H1 (cell line): ENCODE measurements around the gene PTH1R. TPM values are rescaled to one million over a fixed set of nuclear protein-coding genes. Genes with fewer than 3 reads are reported as not detected.
A peak's percentile ranks its signal among the peaks of the same experiment; 100 is the strongest.

Experiments
- CHD7 ChIP-seq: fragments of 300-600 bp; sonication (generic); IDR thresholded peaks from 2 replicates; pipeline ENCODE4 v1.7.1; 2012; ENCODE audit warnings: low read length, moderate library complexity, mild to moderate bottlenecking, inconsistent platforms; ENCODE audit not compliant: insufficient replicate concordance
- EZH2 ChIP-seq: fragments of 200-600 bp; sonication (generic); IDR thresholded peaks from 2 replicates; pipeline ENCODE4 v1.7.1; 2012; ENCODE audit warnings: low read depth, mild to moderate bottlenecking, moderate library complexity, low read length, inconsistent platforms; ENCODE audit not compliant: severe bottlenecking
- JUN ChIP-seq: IDR thresholded peaks from 2 replicates; pipeline ENCODE4 v1.6.1; 2011; ENCODE audit warnings: low read depth, mild to moderate bottlenecking, improper control_type of control experiment, low read length
- SAP30 ChIP-seq: fragments of 300-600 bp; sonication (generic); IDR thresholded peaks from 2 replicates; pipeline ENCODE4 v1.7.1; 2012; ENCODE audit warnings: low read length, moderate library complexity, mild to moderate bottlenecking, inconsistent platforms; ENCODE audit not compliant: insufficient read depth, insufficient replicate concordance
- TAF1 ChIP-seq: IDR thresholded peaks from 2 replicates; pipeline ENCODE4 v1.6.1; 2011; ENCODE audit warnings: mild to moderate bottlenecking, low read depth, low read length
- TBP ChIP-seq: IDR thresholded peaks from 2 replicates; pipeline ENCODE4 v1.6.1; 2011; ENCODE audit warnings: low read depth, low read length, improper control_type of control experiment
- USF2 ChIP-seq: IDR thresholded peaks from 2 replicates; pipeline ENCODE4 v1.6.1; 2011; ENCODE audit warnings: low read length, improper control_type of control experiment
- ZNF274 ChIP-seq: IDR thresholded peaks from 2 replicates; pipeline ENCODE4 v1.7.0; 2012; ENCODE audit warnings: low read length, borderline replicate concordance; ENCODE audit errors: extremely low read depth
- polyA plus RNA-seq, 7 experiments: library from polyadenylated mRNA; depleted of rRNA in 3 of 7; stranded (reverse) in 5 of 7; unstranded in 2 of 7; fragments of >200 nt in 5 of 7; fragments of 200-250 nt in 2 of 7; gene quantifications; 1 replicate in 5 of 7; 2 replicates in 1 of 7; 4 replicates in 1 of 7; pipeline versions ENCODE4 v1.2.1 to v1.2.3, GENCODE V29; 2011 to 2013; ENCODE audit warnings: missing spikeins in 2 of 7, mixed read lengths in 2 of 7
- total RNA-seq: library from RNA; stranded (reverse); fragmentation: NEBNext Ultra II Directional; extraction: Animal tissue kit (Norgen Biotek cat#: 25700); gene quantifications from 2 replicates; pipeline ENCODE4 v1.2.1, GENCODE V29; 2021

Gene PTH1R
- total and polyA plus RNA-seq, 2 of the 8 experiments (the other 6 are each of a cell fraction or from before 2014, with no cell fraction given) = 0.57 to 1.5 TPM

- TF ChIP-seq USF2 (peak; percentile 58), EZH2 (no peak), CHD7 (no peak), ZNF274 (no peak), TAF1 (no peak), SAP30 (no peak), JUN (no peak), TBP (no peak)
These were observed 32.1 kb downstream of the PTH1R start (continued) for GRCh38 chr3:46909535-46910161.
